NT2/D1 (cell line): ENCODE data around the gene GBX2.

Experiments
- DNase-seq: peaks from one replicate; pipeline ENCODE4 v3.0.0-alpha.2; 2011; ENCODE audit warnings: low read depth, low spot score
- H3K27me3 ChIP-seq: 2 replicates; pipeline ENCODE4 v1.6.0; 2011; ENCODE audit warnings: mild to moderate bottlenecking; ENCODE audit not compliant: insufficient read length, insufficient read depth
- H3K36me3 ChIP-seq: 2 replicates; pipeline ENCODE4 v1.6.1; 2011; ENCODE audit warnings: mild to moderate bottlenecking, low read length, mixed read lengths; ENCODE audit not compliant: insufficient read depth, insufficient read length
- H3K4me1 ChIP-seq: 2 replicates; pipeline ENCODE4 v1.5.1; 2011; ENCODE audit not compliant: insufficient read depth, insufficient read length
- H3K4me3 ChIP-seq: 2 replicates; pipeline ENCODE4 v1.5.1; 2011; ENCODE audit warnings: low read depth; ENCODE audit not compliant: insufficient read length
- H3K9ac ChIP-seq: 2 replicates; pipeline ENCODE4 v1.6.0; 2011; ENCODE audit warnings: low read depth; ENCODE audit not compliant: insufficient read length
- H3K9me3 ChIP-seq: 2 replicates; pipeline ENCODE4 v1.5.1; 2011; ENCODE audit warnings: mild to moderate bottlenecking, low read length; ENCODE audit not compliant: insufficient read depth
- SUZ12 ChIP-seq: IDR thresholded peaks from 2 replicates; pipeline ENCODE4 v1.6.1; 2011; ENCODE audit not compliant: insufficient read length, insufficient read depth; ENCODE audit errors: extremely low read depth
- YY1 ChIP-seq: IDR thresholded peaks from 2 replicates; pipeline ENCODE4 v1.6.1; 2011; ENCODE audit not compliant: insufficient read length, insufficient read depth
- ZNF274 ChIP-seq: IDR thresholded peaks from 2 replicates; pipeline ENCODE4 v1.6.1; 2011; ENCODE audit warnings: mild to moderate bottlenecking, low read depth, low read length

The GBX2 gene

GRCh38 chr2:236171680-236172254, 3.6 kb upstream of the GBX2 start:
- no peak for DNase-seq
- Histone ChIP-seq H3K9ac (no peak overlapping the region), H3K4me1 (peaks cover 20% of the 10 kb centered on the region), H3K27me3 (peaks cover 90% of the 10 kb centered on the region), H3K4me3 (peak overlapping the region; percentile 10), H3K36me3 (no peaks in the 10 kb centered on the region), H3K9me3 (peaks cover 5% of the 10 kb centered on the region; the same call in 1 of the 2 replicates)
- TF ChIP-seq YY1, result no peak
- TF ChIP-seq SUZ12, result no peak
- TF ChIP-seq ZNF274, result no peak

GRCh38 chr2:236171181-236171679, 3.0 kb upstream of the GBX2 start:
- peaks cover 20% of the 10 kb centered on the region for H3K4me1 ChIP-seq
- TF ChIP-seq YY1, result no peak
- no peak for TF ChIP-seq ZNF274
- TF ChIP-seq SUZ12, result no peak
- H3K4me3 ChIP-seq, result peak overlapping the region; percentile 10
- no peaks in the 10 kb centered on the region for H3K36me3 ChIP-seq
- H3K9me3 ChIP-seq, result peaks cover 5% of the 10 kb centered on the region; the same call in 1 of the 2 replicates
- H3K27me3 ChIP-seq, result peaks cover 92% of the 10 kb centered on the region
- no peak overlapping the region for H3K9ac ChIP-seq
- no peak for DNase-seq

GRCh38 chr2:236170590-236171165, 2.5 kb upstream of the GBX2 start:
- TF ChIP-seq SUZ12, result no peak
- no peak for TF ChIP-seq YY1
- TF ChIP-seq ZNF274, result no peak
- Histone ChIP-seq H3K36me3 (peaks cover 3% of the 10 kb centered on the region), H3K27me3 (peaks cover 92% of the 10 kb centered on the region), H3K9me3 (peaks cover 5% of the 10 kb centered on the region; the same call in 1 of the 2 replicates), H3K4me3 (no peak overlapping the region), H3K9ac (no peak overlapping the region), H3K4me1 (peaks cover 20% of the 10 kb centered on the region)
- DNase-seq, result no peak

DNA sequence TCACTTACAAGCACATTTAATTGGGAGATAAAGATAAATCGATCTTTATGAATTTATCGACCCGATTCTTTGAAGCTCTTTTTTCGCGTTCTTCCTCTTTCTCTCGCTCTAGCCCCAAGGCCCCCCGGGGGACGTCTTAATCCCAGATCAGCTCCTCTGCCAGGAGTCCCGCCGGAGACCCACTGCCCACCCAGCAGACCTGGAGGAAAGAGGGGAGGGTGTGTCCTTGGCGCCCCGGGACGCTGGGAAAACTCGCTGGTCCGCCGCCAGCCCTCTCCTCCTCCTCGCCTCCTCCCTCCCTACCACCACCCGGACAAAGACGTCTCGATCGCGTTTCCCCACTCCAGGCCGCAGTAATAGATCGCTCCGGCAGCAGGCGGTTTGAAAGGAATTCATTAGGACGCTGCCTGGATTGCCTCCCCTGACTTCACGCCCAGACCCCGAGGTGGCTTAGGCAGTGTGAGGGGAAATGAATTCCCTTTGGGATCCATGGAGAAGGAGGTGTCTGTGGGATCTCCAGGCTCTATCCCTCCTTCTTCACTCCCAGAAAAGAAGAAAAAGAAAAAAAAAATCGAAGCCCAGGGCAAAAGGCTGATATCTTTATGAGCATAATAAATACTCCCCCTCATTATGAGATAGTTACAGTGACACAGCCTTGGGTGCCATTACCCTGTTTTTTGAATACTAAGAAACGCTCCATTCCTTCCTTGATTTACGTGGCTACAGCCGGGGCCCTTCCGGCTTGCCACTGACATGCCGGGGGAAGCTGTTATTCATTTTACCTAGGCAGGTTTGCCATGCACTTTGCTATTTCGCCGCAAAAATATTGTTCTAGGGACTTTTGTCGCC, 1.8 kb upstream of the GBX2 start:
- peak overlapping the region; percentile 6 for H3K9ac ChIP-seq
- no peak for DNase-seq
- peaks cover 20% of the 10 kb centered on the region for H3K4me1 ChIP-seq
- TF ChIP-seq ZNF274, result no peak
- TF ChIP-seq YY1, result no peak
- TF ChIP-seq SUZ12, result no peak
- peaks cover 5% of the 10 kb centered on the region; the same call in 1 of the 2 replicates for H3K9me3 ChIP-seq
- no peak overlapping the region for H3K4me3 ChIP-seq
- H3K27me3 ChIP-seq, result peaks cover 92% of the 10 kb centered on the region
- peaks cover 10% of the 10 kb centered on the region for H3K36me3 ChIP-seq

DNA sequence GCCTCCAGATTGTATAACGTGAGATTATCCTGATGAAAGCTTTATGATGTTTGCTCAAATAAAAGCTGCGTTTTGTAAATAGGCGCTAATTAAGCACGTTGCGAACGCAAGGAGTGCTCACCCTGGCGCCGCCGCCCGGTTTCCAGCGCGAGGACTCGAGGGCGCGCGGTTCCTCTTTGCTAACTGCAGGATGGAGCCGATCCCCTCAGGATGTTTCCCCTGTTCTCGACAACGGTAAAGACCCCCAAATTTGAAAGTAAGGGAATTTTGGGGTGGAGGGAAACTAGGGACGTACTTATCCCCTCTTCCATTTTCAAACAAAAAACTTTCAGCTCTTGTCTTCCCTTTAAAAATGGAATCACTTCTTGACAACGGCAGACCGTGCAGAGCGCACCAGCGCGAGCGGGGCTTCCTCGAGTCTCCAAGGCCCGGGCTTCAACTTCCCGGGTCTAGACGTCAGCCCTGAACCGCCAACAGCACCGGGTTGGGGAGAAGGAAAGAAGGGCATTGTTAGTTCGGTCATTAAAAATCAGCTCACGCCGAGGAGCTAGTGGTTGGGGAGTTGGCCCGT, 1.1 kb upstream of the GBX2 start:
- H3K36me3 ChIP-seq, result peaks cover 15% of the 10 kb centered on the region
- peaks cover 16% of the 10 kb centered on the region for H3K4me1 ChIP-seq
- DNase-seq, result no peak
- peaks cover 90% of the 10 kb centered on the region for H3K27me3 ChIP-seq
- peak overlapping the region; percentile 9 for H3K4me3 ChIP-seq
- peak overlapping the region; percentile 6 for H3K9ac ChIP-seq
- no peak for TF ChIP-seq SUZ12
- TF ChIP-seq ZNF274, result no peak
- no peak for TF ChIP-seq YY1
- H3K9me3 ChIP-seq, result peaks cover 5% of the 10 kb centered on the region; the same call in 1 of the 2 replicates

- no peak for TF ChIP-seq ZNF274
- no peak for TF ChIP-seq SUZ12
- no peak for TF ChIP-seq YY1
- Histone ChIP-seq H3K4me3 (peak overlapping the region; percentile 80), H3K9ac (peak overlapping the region; percentile 95), H3K4me1 (peaks cover 3% of the 10 kb centered on the region), H3K9me3 (peaks cover 5% of the 10 kb centered on the region; the same call in 1 of the 2 replicates), H3K36me3 (peaks cover 17% of the 10 kb centered on the region), H3K27me3 (peaks cover 80% of the 10 kb centered on the region)
- no peak for DNase-seq
Measured at GRCh38 chr2:236167297-236168109, 683 bp downstream of the GBX2 start.
